ENCODE measurements around the gene NUP107. TPM values are rescaled to one million over a fixed set of nuclear protein-coding genes. Genes with fewer than 3 reads are reported as not detected.

The NUP107 gene
- total RNA-seq, 1 donor from 2014 or later: 66.3 TPM

- peaks cover 1% of the 10 kb centered on the region for H3K27me3 Mint-ChIP-seq (ENCODE audit: unreplicated experiment)
- H3K9me3 Mint-ChIP-seq (ENCODE audit: unreplicated experiment): no peaks in the 10 kb centered on the region
- no peaks in the 10 kb centered on the region for H3K36me3 Mint-ChIP-seq (ENCODE audit: low read depth, unreplicated experiment)
- no peak for TF ChIP-seq CTCF (IDR thresholded peaks at IDR 0.05; ENCODE audit: unreplicated experiment)
- no peak overlapping the region for H3K4me3 Mint-ChIP-seq (ENCODE audit: unreplicated experiment)
- no peak overlapping the region for H3K27ac Mint-ChIP-seq (ENCODE audit: unreplicated experiment)
- no peak for DNase-seq (ENCODE audit: low spot score)
- peaks cover 8% of the 10 kb centered on the region for H3K4me1 Mint-ChIP-seq (ENCODE audit: unreplicated experiment)
These were observed 97.2 kb downstream of the NUP107 start for GRCh38 chr12:68784015-68784414.

- no peak overlapping the region for H3K4me3 Mint-ChIP-seq (ENCODE audit: unreplicated experiment)
These were observed 98.6 kb downstream of the NUP107 start for GRCh38 chr12:68785358-68785757.

GRCh38 chr12:68785823-68786222, 99.0 kb downstream of the NUP107 start:
- H3K9me3 Mint-ChIP-seq (ENCODE audit: unreplicated experiment): no peaks in the 10 kb centered on the region
- H3K36me3 Mint-ChIP-seq (ENCODE audit: low read depth, unreplicated experiment): no peaks in the 10 kb centered on the region
- no peak for DNase-seq (ENCODE audit: low spot score)
- H3K27me3 Mint-ChIP-seq (ENCODE audit: unreplicated experiment): peaks cover 1% of the 10 kb centered on the region
- TF ChIP-seq CTCF (IDR thresholded peaks at IDR 0.05; ENCODE audit: unreplicated experiment): no peak
- peaks cover 7% of the 10 kb centered on the region for H3K4me1 Mint-ChIP-seq (ENCODE audit: unreplicated experiment)
- H3K27ac Mint-ChIP-seq (ENCODE audit: unreplicated experiment): no peak overlapping the region
- H3K4me3 Mint-ChIP-seq (ENCODE audit: unreplicated experiment): no peak overlapping the region

More at GRCh38 chr12:68785358-68785757, 98.6 kb downstream of the NUP107 start:
- no peak overlapping the region for H3K27ac Mint-ChIP-seq (ENCODE audit: unreplicated experiment)
- H3K36me3 Mint-ChIP-seq (ENCODE audit: low read depth, unreplicated experiment): no peaks in the 10 kb centered on the region
- H3K27me3 Mint-ChIP-seq (ENCODE audit: unreplicated experiment): peaks cover 1% of the 10 kb centered on the region
- peaks cover 8% of the 10 kb centered on the region for H3K4me1 Mint-ChIP-seq (ENCODE audit: unreplicated experiment)
- no peak for TF ChIP-seq CTCF (IDR thresholded peaks at IDR 0.05; ENCODE audit: unreplicated experiment)
- no peaks in the 10 kb centered on the region for H3K9me3 Mint-ChIP-seq (ENCODE audit: unreplicated experiment)
- DNase-seq (ENCODE audit: low spot score): no peak

GRCh38 chr12:68786929-68787328, 100.2 kb downstream of the NUP107 start:
- Mint-ChIP-seq H3K36me3 (ENCODE audit: low read depth, unreplicated experiment) (no peaks in the 10 kb centered on the region), H3K4me1 (ENCODE audit: unreplicated experiment) (peaks cover 6% of the 10 kb centered on the region), H3K27ac (ENCODE audit: unreplicated experiment) (no peak overlapping the region), H3K27me3 (ENCODE audit: unreplicated experiment) (peaks cover 1% of the 10 kb centered on the region), H3K4me3 (ENCODE audit: unreplicated experiment) (no peak overlapping the region), H3K9me3 (ENCODE audit: unreplicated experiment) (no peaks in the 10 kb centered on the region)
- no peak for DNase-seq (ENCODE audit: low spot score)
- no peak for TF ChIP-seq CTCF (IDR thresholded peaks at IDR 0.05; ENCODE audit: unreplicated experiment)

GRCh38 chr12:68788554-68789143, 101.9 kb downstream of the NUP107 start:
- peaks cover 10% of the 10 kb centered on the region for H3K4me1 Mint-ChIP-seq (ENCODE audit: unreplicated experiment)
- no peak overlapping the region for H3K4me3 Mint-ChIP-seq (ENCODE audit: unreplicated experiment)
- no peak for DNase-seq (ENCODE audit: low spot score)
- TF ChIP-seq CTCF (IDR thresholded peaks at IDR 0.05; ENCODE audit: unreplicated experiment): no peak
- no peaks in the 10 kb centered on the region for H3K9me3 Mint-ChIP-seq (ENCODE audit: unreplicated experiment)
- H3K36me3 Mint-ChIP-seq (ENCODE audit: low read depth, unreplicated experiment): no peaks in the 10 kb centered on the region
- no peak overlapping the region for H3K27ac Mint-ChIP-seq (ENCODE audit: unreplicated experiment)
- peaks cover 1% of the 10 kb centered on the region for H3K27me3 Mint-ChIP-seq (ENCODE audit: unreplicated experiment)
